PC-9 (cell line): Measurements from ENCODE around the gene UBAC1. TPM values are rescaled to one million over a fixed set of nuclear protein-coding genes. Genes with fewer than 3 reads are reported as not detected.
A peak's percentile ranks its signal among the peaks of the same experiment; 100 is the strongest.

Experiments used
- BruUV-seq: library from RNA; stranded (reverse); fragments of 400-500 nt; replicated peaks from 2 replicates; lab custom pipeline; 2021; lab: Mats Ljungman, UMichigan
- CTCF ChIA-PET: fragments of 300-600 bp; sonication (Branson Sonifier 250); formaldehyde crosslinking; loops from one replicate; lab custom pipeline; 2022; ENCODE audit warnings: antibody characterized with exemption; lab: Charles Lee
- POLR2A ChIA-PET: fragments of 300-600 bp; sonication (Branson Sonifier 250); formaldehyde crosslinking; loops from one replicate; lab custom pipeline; 2022; ENCODE audit warnings: antibody characterized with exemption; ENCODE audit not compliant: unreplicated experiment; lab: Charles Lee
- DNase-seq, 2 experiments: peaks; one replicate each; pipeline versions ENCODE4 v3.0.0 to v3.0.0-alpha.2; 2015 to 2022; ENCODE audit warnings: mixed read lengths in 1 of 2
- H2AFZ ChIP-seq: fragments of 200-600 bp; sonication (generic); 2 replicates; pipeline ENCODE4 v1.8.1; 2017; ENCODE audit warnings: antibody characterized with exemption
- H3F3A ChIP-seq: fragments of 200-600 bp; sonication (generic); 2 replicates; pipeline ENCODE4 v1.8.1; 2017; ENCODE audit warnings: antibody characterized with exemption, mild to moderate bottlenecking, low read depth; ENCODE audit not compliant: insufficient read depth
- H3K27ac ChIP-seq: fragments of 200-600 bp; sonication (generic); 2 replicates; pipeline ENCODE4 v1.6.1; 2016; ENCODE audit warnings: mixed run types
- H3K27me3 ChIP-seq: fragments of 200-600 bp; sonication (generic); 2 replicates; pipeline ENCODE4 v1.6.1; 2016; ENCODE audit warnings: low read depth, mixed run types; ENCODE audit not compliant: insufficient read depth
- H3K36me3 ChIP-seq: fragments of 200-600 bp; sonication (generic); 2 replicates; pipeline ENCODE4 v1.6.1; 2016; ENCODE audit warnings: low read depth, mixed run types
- H3K4me1 ChIP-seq: fragments of 200-600 bp; sonication (generic); replicated peaks from 2 replicates; pipeline ENCODE4 v1.6.1; 2016; ENCODE audit warnings: mixed run types; ENCODE audit not compliant: insufficient read depth
- H3K4me2 ChIP-seq: fragments of 200-600 bp; sonication (generic); 2 replicates; pipeline ENCODE4 v1.6.1; 2017; ENCODE audit warnings: mixed run types
- H3K4me3 ChIP-seq: fragments of 200-600 bp; sonication (generic); 2 replicates; pipeline ENCODE4 v1.6.1; 2016; ENCODE audit warnings: mixed run types
- H3K79me2 ChIP-seq: fragments of 200-600 bp; sonication (generic); 2 replicates; pipeline ENCODE4 v1.6.1; 2017; ENCODE audit warnings: low read depth, mixed run types
- H3K9me2 ChIP-seq: fragments of 200-600 bp; sonication (generic); 2 replicates; pipeline ENCODE4 v1.8.1; 2017; ENCODE audit warnings: mild to moderate bottlenecking; ENCODE audit not compliant: insufficient read depth
- H3K9me3 ChIP-seq: fragments of 200-600 bp; sonication (generic); 2 replicates; pipeline ENCODE4 v1.8.1; 2016; ENCODE audit warnings: low read depth; ENCODE audit not compliant: insufficient read depth
- H4K20me1 ChIP-seq: fragments of 200-600 bp; sonication (generic); 2 replicates; pipeline ENCODE4 v1.8.1; 2017; ENCODE audit not compliant: insufficient read depth
- EZH2 ChIP-seq: fragments of 200-600 bp; sonication (generic); IDR thresholded peaks from 2 replicates; pipeline ENCODE4 v1.8.0; 2017; ENCODE audit warnings: antibody characterized with exemption, low read depth
- intact Hi-C: fragments of 100-400 bp; cut with micrococcal nuclease; formaldehyde crosslinking; loops from one replicate; pipeline ENCODE4 v1.10.0; 2022; ENCODE audit not compliant: unreplicated experiment
- total RNA-seq: library from RNA; stranded (reverse); gene quantifications from 2 replicates; pipeline ENCODE4 v1.2.3, GENCODE V29; 2021
- TF ChIP-seq, protein P1 (sequence below): fragments of 200-600 bp; sonication (generic); conservative IDR thresholded peaks from 2 replicates; pipeline ENCODE4 v1.6.1; 2017; ENCODE audit warnings: mixed run types, antibody characterized with exemption, mild to moderate bottlenecking, moderate library complexity

The UBAC1 gene
- total RNA-seq, 1 experiment from 2014 or later = 27.6 TPM

DNA sequence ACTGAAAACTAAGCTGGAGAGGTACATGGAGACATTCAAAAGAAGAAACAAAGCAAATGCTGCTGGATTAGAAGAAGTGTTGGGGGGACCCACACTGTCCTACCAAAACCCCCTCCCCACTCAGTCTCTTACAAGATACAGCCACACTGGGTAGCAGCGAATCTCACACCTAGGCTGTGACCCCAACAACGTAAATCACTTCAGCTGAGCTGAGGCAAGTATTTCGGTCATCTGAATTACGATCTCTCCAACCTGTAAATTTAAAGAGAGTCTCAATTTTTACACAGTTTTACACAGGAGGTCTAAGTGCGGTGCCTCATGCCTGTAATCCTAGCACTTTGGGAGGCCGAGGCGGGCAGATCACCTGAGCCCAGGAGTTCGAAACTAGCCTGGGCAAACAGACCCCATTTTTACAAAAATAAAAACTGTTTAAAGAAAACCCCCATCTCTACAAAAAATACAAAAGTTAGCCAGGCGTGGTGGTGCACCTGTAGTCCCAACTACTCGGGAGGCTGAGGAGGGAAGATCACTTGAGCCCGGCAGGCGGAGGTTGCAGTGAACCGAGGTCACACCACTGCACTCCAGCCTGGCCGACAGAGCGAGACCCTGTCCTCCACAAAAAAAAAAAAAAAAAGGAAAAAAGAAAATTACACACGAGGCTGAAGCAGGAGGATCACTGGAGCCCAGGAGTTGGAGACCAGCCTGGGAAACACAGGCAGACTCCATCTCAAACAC lies 57.2 kb downstream of the UBAC1 start:
- no TSS peak for BruUV-seq
- Histone ChIP-seq H3K4me2 (no peak overlapping the region; the same call in 1 of the 2 replicates), H3K36me3 (no peaks in the 10 kb centered on the region), H3K9me2 (no peaks in the 10 kb centered on the region), H3K4me1 (0 out of 2 replicates have a peak, but pooled peaks cover 6% of the 10 kb centered on the region), H3F3A (peaks cover 12% of the 10 kb centered on the region; the same call in 1 of the 2 replicates), H2AFZ (no peak overlapping the region), H3K4me3 (no peak overlapping the region), H3K9me3 (no peaks in the 10 kb centered on the region), H3K27me3 (no peaks in the 10 kb centered on the region), H4K20me1 (no peaks in the 10 kb centered on the region), H3K79me2 (peaks cover 30% of the 10 kb centered on the region), H3K27ac (peak overlapping the region; percentile 93)
- DNase-seq = no peak
- ChIA-PET POLR2A (interaction anchor here (0.5 kb wide), 1 partner anchor 62 kb away, joined by 3 read pairs; no protein-coding TSS in a partner anchor), CTCF (no interaction called here)
- intact Hi-C loops = no loop called here
- TF ChIP-seq, protein P1, sequence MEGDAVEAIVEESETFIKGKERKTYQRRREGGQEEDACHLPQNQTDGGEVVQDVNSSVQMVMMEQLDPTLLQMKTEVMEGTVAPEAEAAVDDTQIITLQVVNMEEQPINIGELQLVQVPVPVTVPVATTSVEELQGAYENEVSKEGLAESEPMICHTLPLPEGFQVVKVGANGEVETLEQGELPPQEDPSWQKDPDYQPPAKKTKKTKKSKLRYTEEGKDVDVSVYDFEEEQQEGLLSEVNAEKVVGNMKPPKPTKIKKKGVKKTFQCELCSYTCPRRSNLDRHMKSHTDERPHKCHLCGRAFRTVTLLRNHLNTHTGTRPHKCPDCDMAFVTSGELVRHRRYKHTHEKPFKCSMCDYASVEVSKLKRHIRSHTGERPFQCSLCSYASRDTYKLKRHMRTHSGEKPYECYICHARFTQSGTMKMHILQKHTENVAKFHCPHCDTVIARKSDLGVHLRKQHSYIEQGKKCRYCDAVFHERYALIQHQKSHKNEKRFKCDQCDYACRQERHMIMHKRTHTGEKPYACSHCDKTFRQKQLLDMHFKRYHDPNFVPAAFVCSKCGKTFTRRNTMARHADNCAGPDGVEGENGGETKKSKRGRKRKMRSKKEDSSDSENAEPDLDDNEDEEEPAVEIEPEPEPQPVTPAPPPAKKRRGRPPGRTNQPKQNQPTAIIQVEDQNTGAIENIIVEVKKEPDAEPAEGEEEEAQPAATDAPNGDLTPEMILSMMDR = no peak
- TF ChIP-seq EZH2 = no peak

- TF ChIP-seq, protein P1 = no peak
- TF ChIP-seq EZH2 = no peak
- no TSS peak for BruUV-seq
- Histone ChIP-seq H3K27ac (no peak overlapping the region), H2AFZ (no peak overlapping the region), H4K20me1 (no peaks in the 10 kb centered on the region), H3K4me2 (no peak overlapping the region), H3K4me3 (no peak overlapping the region), H3K4me1 (0 out of 2 replicates have a peak, but pooled peaks cover 6% of the 10 kb centered on the region), H3K79me2 (peaks cover 30% of the 10 kb centered on the region), H3K9me3 (no peaks in the 10 kb centered on the region), H3K9me2 (no peaks in the 10 kb centered on the region), H3K27me3 (no peaks in the 10 kb centered on the region), H3K36me3 (no peaks in the 10 kb centered on the region), H3F3A (peaks cover 12% of the 10 kb centered on the region; the same call in 1 of the 2 replicates)
- CTCF ChIA-PET = no interaction called here
- intact Hi-C loops = no loop called here
- no peak for DNase-seq
- POLR2A ChIA-PET = no interaction called here
Measured at GRCh38 chr9:135903358-135903656, 57.9 kb downstream of the UBAC1 start.

DNA sequence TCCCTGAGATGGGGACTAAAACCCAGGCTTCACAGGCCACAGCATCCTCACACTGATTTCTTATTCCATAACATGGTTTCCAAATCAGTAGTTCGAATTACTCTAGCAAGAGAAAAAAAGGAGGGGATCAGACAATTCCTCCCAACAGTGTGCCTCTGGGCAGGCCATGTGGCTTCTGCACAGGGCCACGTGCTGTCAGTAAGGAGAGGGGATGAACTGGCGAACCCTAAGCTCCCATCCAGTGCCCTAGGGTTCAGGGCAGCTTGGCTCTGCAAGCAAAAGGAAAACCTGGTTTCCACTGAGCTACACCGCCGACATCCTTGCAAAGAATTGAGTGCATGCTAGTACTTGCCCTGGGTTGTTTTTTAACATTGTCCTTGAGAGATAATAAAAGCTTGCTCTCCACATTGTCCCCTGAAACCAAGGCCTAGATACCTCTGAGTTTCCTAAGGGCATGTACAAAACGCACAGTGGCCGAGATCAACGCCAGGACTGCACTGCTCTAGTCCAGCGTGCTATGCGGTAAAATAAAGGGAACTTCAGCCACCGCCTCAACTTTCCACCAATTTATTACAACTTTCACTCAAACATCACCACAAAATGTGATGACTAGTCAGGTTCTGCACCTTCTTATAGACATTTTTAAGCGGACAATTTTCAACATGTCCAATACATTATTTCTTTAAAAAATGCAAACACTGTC lies 58.4 kb downstream of the UBAC1 start:
- H3K36me3 ChIP-seq = no peaks in the 10 kb centered on the region
- H3K9me3 ChIP-seq = no peaks in the 10 kb centered on the region
- H3K4me3 ChIP-seq = no peak overlapping the region
- no peak for DNase-seq
- TF ChIP-seq, protein P1 = no peak
- no peak for TF ChIP-seq EZH2
- ChIA-PET CTCF (no interaction called here), POLR2A (no interaction called here)
- H3K4me2 ChIP-seq = no peak overlapping the region
- H3K79me2 ChIP-seq = peaks cover 30% of the 10 kb centered on the region
- no peaks in the 10 kb centered on the region for H3K9me2 ChIP-seq
- 0 out of 2 replicates have a peak, but pooled peaks cover 6% of the 10 kb centered on the region for H3K4me1 ChIP-seq
- H3F3A ChIP-seq = peaks cover 12% of the 10 kb centered on the region; the same call in 1 of the 2 replicates
- no peak overlapping the region for H2AFZ ChIP-seq
- no peak overlapping the region for H3K27ac ChIP-seq
- BruUV-seq = no TSS peak
- H4K20me1 ChIP-seq = no peaks in the 10 kb centered on the region
- intact Hi-C loops = no loop called here
- no peaks in the 10 kb centered on the region for H3K27me3 ChIP-seq
